ENCODE measurements around the gene ARSD.

DNA sequence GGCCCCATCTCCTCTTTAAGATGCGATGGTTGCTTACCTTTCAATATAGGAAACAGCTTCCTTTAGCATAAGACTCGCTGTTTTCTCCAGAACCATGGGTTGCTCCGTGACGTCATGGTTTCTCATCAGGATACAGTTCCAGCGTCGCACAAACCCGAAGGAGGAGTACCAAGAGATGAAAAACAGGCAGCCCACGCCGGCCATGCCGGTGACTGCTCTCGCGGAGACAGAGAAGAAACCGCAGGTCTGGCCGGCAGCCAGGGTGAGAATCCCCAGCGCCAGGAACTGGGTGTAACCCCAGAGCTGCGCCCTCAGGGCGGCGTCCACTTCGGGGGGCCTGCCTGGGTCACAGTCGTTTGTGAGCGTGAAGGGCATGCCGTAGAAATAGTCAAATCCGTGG is 11.4 kb downstream of the ARSD start:
- TF ChIP-seq, protein P1, sequence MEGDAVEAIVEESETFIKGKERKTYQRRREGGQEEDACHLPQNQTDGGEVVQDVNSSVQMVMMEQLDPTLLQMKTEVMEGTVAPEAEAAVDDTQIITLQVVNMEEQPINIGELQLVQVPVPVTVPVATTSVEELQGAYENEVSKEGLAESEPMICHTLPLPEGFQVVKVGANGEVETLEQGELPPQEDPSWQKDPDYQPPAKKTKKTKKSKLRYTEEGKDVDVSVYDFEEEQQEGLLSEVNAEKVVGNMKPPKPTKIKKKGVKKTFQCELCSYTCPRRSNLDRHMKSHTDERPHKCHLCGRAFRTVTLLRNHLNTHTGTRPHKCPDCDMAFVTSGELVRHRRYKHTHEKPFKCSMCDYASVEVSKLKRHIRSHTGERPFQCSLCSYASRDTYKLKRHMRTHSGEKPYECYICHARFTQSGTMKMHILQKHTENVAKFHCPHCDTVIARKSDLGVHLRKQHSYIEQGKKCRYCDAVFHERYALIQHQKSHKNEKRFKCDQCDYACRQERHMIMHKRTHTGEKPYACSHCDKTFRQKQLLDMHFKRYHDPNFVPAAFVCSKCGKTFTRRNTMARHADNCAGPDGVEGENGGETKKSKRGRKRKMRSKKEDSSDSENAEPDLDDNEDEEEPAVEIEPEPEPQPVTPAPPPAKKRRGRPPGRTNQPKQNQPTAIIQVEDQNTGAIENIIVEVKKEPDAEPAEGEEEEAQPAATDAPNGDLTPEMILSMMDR (IDR thresholded peaks at IDR 0.05): no peak
- no peak for TF ChIP-seq ZFX (IDR thresholded peaks at IDR 0.05; ENCODE audit: borderline replicate concordance)

All from 22Rv1 (cell line).